GM12801 (cell line): ENCODE data around the gene SPNS3.

ENCODE experiments used
- TF ChIP-seq, protein P1 (sequence below): IDR thresholded peaks from one replicate; pipeline ENCODE4 v1.5.1; 2011; ENCODE audit warnings: control low read depth; ENCODE audit not compliant: insufficient read length; ENCODE audit errors: extremely low read depth

SPNS3 gene

DNA sequence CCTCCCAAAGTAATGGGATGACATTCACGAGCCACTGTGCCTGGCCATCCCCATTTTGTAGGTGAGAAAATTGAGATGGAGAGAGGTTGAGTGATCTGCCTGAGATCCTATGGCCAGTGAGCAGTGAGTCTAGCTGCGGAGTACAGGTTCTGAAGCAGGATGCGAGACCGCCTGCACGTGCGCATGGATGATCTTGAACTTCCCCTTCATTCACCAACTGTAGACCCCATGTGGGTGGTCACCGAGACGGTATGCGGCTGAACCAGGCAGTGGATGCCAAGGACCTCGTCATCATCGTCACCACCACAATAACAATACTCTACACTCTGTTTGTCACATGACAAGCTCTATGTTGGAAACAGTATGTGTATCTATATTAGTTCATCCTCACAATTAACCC, 6.2 kb upstream of the SPNS3 start:
- TF ChIP-seq, protein P1, sequence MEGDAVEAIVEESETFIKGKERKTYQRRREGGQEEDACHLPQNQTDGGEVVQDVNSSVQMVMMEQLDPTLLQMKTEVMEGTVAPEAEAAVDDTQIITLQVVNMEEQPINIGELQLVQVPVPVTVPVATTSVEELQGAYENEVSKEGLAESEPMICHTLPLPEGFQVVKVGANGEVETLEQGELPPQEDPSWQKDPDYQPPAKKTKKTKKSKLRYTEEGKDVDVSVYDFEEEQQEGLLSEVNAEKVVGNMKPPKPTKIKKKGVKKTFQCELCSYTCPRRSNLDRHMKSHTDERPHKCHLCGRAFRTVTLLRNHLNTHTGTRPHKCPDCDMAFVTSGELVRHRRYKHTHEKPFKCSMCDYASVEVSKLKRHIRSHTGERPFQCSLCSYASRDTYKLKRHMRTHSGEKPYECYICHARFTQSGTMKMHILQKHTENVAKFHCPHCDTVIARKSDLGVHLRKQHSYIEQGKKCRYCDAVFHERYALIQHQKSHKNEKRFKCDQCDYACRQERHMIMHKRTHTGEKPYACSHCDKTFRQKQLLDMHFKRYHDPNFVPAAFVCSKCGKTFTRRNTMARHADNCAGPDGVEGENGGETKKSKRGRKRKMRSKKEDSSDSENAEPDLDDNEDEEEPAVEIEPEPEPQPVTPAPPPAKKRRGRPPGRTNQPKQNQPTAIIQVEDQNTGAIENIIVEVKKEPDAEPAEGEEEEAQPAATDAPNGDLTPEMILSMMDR, result no peak

DNA sequence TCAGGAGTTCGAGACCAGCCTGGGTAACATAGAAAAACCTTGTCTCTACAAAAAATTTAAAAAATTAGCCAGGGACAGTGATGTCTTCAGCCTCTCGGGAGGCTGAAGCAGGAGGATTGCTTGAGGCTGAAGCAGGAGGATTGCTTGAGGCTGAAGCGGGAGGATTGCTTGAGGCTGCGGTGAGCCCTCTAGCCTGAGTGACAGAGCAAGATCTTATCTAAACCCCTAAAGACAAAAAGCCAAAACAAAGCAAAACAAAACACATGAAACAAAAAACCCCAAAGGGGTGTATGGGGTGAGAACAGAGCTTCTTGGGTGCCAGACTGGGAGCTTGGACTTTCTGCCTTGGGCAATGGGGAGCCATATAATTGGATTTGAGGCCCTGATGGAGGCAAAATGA, 2.6 kb downstream of the SPNS3 start:
- TF ChIP-seq, protein P1, result no peak

DNA sequence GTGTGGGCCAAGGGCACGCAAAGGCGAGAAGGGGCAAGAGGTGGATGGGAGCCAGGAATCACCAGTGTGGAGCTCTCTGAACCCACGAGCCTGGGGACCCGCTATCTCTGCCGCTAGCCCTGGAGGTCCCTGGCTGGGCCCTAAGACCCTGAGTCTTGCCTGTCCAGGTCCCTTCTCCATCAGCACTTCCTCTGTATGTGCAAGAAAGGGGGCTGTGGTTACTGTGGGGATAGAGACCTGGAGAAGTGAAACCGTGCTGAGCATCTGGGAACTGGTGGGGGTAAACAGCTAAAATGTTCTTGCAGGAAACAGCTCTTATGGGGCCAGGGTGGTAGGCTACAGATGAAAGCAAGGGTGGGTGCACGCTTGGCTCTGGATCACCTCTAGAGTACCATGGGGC, 3.1 kb downstream of the SPNS3 start:
- TF ChIP-seq, protein P1, result no peak

DNA sequence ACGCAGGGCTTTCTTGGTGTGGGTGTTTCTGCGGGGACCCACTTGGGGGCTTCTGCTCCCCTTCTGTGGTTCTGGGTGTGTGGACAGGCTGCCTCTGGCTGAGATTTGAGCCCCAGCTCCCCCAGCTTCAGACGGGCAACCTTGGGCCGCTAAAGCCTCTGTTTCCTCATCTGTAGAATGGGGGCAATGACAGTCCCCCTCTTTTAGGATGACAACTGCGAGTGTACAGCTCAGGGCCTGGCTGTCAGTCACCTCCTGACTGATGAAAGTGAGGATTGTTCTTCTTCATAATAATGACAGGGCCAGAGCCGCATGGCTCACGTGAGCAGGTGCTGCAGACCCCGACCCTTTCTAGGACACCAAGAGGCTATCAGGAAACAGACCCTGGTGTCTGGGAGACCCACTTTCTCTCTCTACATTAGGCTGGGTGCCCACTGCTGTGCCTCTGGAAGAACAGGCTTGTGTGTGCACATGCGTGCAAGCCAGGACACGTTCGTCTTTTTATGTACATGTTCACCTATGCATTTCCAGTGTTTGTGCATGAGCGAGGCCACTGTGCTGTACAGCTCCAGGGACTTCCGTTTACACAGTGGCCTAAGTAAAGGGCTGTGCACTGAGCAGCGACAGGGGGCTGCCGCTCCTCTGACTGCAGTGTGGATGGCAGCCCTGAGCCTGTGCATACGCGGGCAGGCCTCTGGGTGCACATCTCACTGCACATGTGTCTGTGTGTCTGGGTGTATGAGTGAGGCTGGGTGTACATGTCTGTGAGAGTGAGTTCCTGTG, 4.6 kb downstream of the SPNS3 start:
- TF ChIP-seq, protein P1, result no peak

DNA sequence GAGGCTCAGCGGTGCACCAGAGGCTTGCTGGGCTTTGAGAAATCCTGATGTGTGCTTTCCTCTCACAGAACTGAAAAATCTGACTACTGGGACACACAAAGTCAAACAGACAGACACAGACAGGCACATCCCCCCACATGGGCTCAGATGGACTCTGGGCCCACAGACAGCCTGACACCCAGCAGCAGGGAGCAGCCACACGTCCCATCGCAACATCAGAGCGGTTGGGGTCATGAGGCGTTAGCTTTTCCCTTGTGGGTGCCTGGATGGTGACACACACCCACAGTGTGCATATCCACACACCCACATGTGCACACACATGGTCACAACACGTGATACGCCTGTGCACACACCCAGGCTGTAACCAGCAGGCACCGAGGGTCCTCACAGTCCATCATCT, 6.3 kb downstream of the SPNS3 start:
- TF ChIP-seq, protein P1, result no peak

DNA sequence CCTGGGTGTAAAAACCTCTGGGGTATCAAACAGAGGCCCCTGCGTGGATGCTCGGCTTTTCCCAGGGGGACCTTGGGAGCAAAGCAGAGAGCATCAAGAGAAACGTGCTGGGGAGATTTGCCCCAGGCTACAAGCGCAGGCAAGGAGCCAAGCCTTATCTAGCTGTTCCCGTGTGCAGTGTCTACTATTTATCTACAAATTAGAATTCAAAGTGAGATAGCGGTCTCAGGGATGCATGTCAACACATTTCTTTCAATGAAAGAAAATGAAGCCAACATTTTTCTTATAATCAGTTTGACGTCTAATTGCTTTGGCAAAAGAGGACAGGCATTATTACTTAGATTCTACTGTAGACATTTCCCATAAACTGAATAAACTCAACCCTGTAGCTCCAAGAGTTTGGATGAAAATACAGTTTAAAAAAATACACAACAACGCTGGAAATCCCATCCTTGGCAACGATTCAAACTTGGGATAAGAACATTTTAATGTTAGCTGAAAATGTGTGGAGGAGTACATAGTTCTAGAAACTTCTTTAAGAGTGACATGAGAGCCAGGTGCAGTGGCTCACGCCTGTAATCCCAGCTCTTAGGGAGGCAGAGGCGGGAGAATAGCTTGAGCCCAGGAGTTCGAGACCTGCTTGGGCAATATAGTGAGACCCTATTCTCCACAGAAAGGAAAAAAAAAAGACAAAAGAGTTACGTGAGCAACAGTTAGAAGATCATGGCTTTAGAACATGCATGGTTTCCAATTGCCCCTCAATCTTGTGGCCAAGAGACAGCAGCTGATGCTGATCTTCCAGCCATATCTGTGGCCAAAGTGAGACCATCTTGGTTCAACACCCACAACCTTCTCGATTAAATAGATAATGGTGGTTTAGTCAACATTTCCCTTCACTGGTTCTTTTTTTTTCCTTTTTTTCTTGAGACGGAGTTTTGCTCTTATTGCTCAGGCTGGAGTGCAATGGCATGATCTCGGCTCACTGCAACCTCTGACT, 7.2 kb downstream of the SPNS3 start:
- TF ChIP-seq, protein P1, result no peak

DNA sequence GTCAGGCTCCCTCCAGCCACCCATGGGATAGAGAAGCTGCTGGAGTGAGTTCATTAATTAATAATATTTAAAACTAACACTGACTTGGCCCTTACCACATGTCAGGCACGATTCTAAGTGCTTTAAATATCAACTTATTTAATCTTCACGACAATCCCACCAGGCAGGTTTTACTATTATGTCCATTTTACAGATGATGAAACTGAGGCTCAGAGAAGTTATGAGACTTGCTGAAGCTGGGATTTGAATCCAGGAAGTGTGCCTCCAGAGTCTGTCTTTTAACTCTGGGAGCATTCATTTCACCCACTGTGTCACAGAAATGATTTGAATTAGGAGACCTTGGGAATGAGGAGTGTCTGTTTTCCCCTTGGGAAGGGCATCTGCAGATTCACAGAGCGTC, 8.8 kb downstream of the SPNS3 start:
- TF ChIP-seq, protein P1, result no peak
